KOPT-K1 (cell line): Measurements from ENCODE around the gene UBASH3A.

Experiments used
- H3K27ac ChIP-seq: fragments of 200-600 bp; sonication (generic); 2 replicates; pipeline ENCODE4 v1.5.1; 2016; ENCODE audit warnings: antibody characterized with exemption, mild to moderate bottlenecking, low read depth, low read length; ENCODE audit not compliant: poor library complexity, severe bottlenecking
- H3K36me3 ChIP-seq: fragments of 200-600 bp; sonication (generic); 2 replicates; pipeline ENCODE4 v1.5.1; 2017; ENCODE audit warnings: antibody characterized with exemption, mild to moderate bottlenecking, low read length, moderate library complexity; ENCODE audit not compliant: insufficient read depth
- H3K9me3 ChIP-seq: fragments of 200-600 bp; sonication (generic); 2 replicates; pipeline ENCODE4 v1.5.1; 2017; ENCODE audit warnings: antibody characterized with exemption, low read length, mild to moderate bottlenecking; ENCODE audit not compliant: insufficient read depth, poor library complexity, severe bottlenecking

UBASH3A gene

DNA sequence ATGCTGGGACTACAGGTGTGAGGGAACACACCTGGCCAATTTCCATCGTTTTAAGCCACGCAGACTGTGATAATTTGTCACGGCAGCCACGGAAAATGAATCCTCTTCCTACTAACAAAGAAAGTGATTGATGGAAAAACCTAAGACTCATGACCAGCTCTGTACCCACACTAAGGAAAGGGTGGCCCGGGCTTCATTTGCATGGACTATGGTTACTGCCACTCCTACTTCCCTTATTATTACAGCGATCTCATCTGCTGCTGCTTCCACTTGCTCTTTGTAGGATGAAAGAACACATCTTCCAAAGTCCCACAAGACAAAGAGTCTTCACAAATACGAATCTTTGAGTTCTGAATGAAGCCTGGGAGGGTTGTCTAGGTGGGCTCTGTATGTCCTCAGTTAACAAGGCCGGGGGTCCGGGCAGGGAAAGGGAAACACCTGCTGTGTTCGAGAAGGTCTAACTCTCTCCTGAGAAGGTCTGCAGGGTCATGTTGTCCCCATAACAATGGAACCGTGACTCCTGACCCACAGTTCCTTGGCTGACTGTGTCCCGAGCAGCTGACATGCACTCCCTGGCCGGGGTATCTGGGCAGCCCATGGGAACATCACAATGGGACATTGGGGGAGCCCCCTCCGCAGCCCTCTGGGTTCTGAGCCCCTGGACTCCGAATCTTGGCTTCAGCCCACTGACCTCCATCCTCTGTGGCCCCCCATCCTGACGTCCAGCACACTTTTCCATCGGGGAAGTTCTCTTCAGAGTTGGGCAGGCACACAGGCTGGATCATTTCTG lies 24.1 kb upstream of the UBASH3A start:
- Histone ChIP-seq H3K9me3 (peaks cover 11% of the 10 kb centered on the region), H3K27ac (no peak overlapping the region), H3K36me3 (no peaks in the 10 kb centered on the region)

DNA sequence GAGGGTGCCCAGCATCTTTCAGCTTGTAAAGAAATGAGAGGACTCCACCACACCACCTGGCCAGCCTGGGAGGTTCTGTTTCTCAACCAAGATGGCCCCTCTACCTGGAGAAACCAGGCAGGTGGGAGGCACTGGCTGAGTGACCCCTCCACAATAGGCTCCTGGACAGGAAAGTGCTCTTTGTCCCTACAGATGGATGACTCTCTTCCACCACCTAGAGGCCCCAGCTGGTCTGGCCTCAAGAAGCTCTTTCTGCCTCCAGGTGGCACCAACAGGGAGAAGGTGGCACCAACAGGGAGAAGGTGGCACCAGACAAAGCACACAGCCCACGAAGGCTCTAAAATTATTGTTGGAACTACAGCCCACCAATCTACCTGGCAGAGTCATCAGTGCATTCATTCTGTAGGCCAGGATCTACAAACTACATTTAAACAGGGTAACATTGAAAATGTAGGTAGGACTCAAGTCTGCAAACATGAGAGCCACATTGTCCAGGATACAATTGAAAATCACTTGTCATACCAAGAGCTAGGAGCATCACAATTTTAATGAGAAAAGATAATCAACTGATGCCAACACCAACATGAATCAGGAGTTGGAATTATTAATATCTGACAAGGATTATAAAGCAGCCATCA lies 22.2 kb upstream of the UBASH3A start:
- Histone ChIP-seq H3K36me3 (no peaks in the 10 kb centered on the region), H3K9me3 (peaks cover 11% of the 10 kb centered on the region), H3K27ac (no peak overlapping the region)

DNA sequence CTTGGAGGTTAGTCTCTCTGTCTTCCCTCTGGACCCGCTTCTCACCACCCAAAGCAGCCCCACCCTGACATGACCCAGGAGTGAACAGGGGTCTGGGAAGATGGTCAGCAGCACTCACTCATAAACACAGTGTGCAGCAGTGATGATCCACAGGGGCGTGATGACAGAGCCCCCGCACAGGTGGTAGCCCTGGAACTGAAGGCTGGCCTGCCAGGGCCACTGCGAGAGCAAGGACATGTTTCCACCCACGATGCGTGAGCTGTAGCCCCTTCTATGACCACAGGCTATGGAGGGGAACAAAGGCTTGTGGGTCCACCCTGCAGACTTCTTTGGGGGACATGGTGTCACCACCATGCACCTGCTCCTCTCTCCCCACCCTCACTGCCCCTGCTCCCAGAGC lies 20.8 kb upstream of the UBASH3A start:
- no peak overlapping the region for H3K27ac ChIP-seq

DNA sequence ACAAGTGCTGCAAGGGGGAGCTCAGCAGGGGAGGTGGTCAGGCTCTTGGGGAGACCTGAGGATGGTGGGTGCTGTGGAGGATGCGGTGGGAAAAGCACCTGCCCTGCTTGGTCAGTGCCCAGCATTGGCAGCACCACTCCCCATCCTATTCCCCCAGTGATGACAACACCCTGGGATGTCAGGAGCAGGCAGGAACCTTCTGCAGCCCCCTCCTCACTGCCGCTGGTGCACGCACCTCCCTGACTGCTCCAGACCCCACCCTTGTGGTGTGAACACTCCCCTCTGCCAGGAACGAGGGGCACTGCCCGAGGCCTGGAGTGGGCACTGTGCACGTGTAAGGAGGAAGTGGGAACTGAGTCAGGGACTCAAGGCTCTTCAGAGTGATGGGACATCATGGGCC lies 20.4 kb upstream of the UBASH3A start:
- Histone ChIP-seq H3K36me3 (no peaks in the 10 kb centered on the region), H3K27ac (no peak overlapping the region), H3K9me3 (peaks cover 11% of the 10 kb centered on the region)

More for the DNA sequence above, 20.8 kb upstream of the UBASH3A start:
- Histone ChIP-seq H3K9me3 (peaks cover 11% of the 10 kb centered on the region), H3K36me3 (no peaks in the 10 kb centered on the region)

DNA sequence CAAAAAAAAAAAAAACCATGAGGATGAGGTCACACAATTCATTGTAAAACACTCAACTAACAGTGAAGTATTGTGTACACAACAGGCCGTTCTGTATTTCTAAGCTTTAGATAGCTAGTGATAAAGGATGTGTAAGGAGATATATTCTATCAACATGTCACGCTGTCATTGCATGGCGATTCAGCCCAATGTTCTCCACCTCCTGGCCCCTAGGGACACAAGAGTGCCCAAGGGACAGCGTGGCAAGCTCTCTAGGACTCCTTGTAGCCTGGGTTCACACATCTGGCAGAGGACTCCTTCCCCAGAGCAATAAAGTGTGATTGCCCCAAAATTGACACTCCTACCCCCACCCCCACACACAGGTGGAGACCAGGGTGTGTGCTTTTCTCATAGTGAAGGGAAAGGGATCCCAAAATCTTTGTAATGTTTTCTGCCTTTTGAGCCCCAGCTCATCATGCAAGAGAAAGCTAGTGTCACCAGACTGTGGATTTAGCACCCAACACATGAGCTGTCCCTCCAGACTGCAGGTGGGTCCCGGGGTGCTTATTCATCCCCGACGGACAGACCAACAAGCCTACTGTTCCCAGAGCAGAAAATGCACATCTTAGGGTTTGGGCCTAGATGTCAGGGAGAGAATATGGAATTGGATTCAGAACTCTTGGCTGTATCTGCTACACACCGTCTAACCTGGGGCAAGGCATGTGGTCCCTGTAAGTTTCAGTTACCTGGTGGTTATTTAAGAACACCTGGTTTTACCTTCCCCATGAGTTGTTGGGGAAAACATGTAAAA lies 19.4 kb upstream of the UBASH3A start:
- H3K9me3 ChIP-seq, result peaks cover 11% of the 10 kb centered on the region

DNA sequence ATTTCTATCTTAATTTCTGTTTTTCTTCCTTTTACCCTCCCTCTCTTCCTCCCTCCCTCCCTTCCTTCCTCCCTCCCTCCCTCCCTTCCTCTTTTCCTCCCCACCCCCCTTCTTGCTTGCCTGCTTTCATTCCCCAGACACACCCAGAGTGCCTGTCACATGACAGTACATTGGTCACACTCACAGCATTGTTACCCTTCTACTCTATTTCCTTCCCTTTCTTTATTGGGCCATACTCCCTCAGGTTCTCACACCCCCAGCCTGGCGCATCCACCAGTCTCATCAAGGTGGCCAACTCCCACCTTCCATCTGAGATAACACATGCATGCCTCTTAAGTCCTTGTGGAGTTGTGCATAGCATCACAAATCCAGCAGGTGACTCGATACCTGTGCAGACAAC lies 18.7 kb upstream of the UBASH3A start:
- Histone ChIP-seq H3K27ac (no peak overlapping the region), H3K9me3 (peaks cover 11% of the 10 kb centered on the region), H3K36me3 (no peaks in the 10 kb centered on the region)

More for the DNA sequence above, 19.4 kb upstream of the UBASH3A start:
- Histone ChIP-seq H3K27ac (peak overlapping the region; percentile 27), H3K36me3 (no peaks in the 10 kb centered on the region)

DNA sequence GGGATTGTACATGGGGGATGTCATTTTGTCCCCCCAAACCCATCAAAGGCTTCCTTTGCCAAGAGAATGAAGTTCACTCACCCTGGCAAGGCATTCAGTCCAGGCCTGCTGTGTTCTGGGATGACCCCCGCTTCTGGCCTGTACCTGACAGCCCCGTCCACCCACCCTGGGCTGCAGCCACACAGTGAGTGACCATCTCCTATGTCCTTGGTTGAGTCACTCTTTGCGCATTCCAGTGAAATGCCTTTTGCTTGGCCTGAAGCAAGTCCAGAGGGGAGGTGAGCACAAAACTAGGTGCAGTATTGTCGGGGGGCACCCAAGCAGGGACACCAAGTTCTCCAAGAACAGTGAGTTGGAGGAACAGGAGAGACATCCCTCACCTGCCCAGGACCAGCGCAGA lies 18.1 kb upstream of the UBASH3A start:
- H3K27ac ChIP-seq, result no peak overlapping the region

DNA sequence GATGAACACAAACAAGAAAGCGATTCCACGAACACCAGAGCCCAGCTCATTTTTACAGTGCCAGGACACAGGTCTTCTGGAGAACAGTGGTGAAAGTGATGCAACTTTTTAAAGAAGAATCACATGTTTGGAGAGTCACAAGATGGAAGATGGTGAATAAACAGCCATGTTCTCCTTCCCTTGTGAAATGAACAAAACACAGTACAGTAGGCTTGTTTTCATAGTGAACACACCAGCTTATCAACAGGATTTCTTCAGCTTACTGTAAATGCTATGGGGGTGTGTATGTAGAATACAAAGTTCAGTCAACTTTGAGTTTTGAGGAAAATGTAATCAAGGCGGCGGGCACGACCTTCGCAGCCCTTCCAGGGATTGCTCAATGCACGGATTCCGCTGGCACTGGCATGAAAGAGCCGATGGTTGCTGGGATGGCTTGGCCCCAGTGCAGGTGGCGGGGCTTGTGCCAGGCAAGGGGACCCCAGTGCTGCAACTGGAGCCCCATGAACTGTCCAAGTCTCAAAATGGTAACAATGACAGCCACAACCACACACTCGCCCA lies 17.6 kb upstream of the UBASH3A start:
- H3K9me3 ChIP-seq, result peaks cover 11% of the 10 kb centered on the region
- H3K36me3 ChIP-seq, result no peaks in the 10 kb centered on the region

More for the DNA sequence above, 18.1 kb upstream of the UBASH3A start:
- Histone ChIP-seq H3K9me3 (peaks cover 11% of the 10 kb centered on the region), H3K36me3 (no peaks in the 10 kb centered on the region)

DNA sequence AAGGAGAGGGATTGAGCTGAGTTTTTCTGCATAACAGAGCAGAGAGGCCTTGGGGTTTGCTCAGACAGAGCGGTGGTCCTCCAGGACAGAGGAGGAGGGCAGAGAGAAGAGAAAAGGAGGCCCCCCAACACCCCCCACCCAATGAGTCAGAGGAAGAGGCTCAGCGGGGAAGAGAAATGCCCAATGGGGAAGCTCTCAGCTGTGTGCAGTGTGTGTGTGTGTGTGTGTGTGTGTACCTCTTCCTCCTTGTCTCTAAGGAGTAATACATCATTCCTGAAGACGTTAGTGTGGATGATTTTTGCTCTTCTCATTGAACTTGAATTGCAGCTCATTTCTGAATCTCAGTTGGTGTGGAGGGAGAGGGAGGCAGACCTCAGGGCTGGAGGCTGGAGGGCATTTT lies 16.5 kb upstream of the UBASH3A start:
- Histone ChIP-seq H3K27ac (peak overlapping the region; percentile 35), H3K9me3 (peaks cover 3% of the 10 kb centered on the region)

More for the DNA sequence above, 17.6 kb upstream of the UBASH3A start:
- H3K27ac ChIP-seq, result no peak overlapping the region

DNA sequence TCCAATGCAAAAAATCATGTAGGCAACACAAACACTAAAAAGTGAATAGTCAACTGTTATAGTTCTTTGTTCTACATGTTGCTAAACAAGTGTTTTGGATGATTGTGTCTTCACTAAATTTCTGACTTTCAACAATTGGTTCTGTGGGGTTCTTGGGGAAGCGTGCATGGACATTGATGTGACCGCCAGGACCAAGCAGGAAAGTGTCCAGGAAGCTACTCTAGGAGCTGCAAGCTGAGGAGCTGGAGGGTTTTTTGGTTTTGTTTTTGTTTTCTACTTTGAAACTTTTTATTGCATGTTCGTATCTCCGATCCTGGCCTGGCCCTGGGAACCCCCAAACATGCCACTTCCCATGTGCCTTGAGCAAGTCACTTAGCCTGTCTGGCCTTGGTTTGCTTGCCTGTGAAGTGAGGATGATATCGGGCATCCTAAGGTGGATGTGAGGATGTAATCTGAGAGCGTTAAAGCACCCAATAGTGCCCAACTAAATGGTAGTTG lies 15.8 kb upstream of the UBASH3A start:
- no peak overlapping the region for H3K27ac ChIP-seq
- H3K36me3 ChIP-seq, result no peaks in the 10 kb centered on the region
- no peaks in the 10 kb centered on the region for H3K9me3 ChIP-seq

More for the DNA sequence above, 16.5 kb upstream of the UBASH3A start:
- H3K36me3 ChIP-seq, result no peaks in the 10 kb centered on the region

DNA sequence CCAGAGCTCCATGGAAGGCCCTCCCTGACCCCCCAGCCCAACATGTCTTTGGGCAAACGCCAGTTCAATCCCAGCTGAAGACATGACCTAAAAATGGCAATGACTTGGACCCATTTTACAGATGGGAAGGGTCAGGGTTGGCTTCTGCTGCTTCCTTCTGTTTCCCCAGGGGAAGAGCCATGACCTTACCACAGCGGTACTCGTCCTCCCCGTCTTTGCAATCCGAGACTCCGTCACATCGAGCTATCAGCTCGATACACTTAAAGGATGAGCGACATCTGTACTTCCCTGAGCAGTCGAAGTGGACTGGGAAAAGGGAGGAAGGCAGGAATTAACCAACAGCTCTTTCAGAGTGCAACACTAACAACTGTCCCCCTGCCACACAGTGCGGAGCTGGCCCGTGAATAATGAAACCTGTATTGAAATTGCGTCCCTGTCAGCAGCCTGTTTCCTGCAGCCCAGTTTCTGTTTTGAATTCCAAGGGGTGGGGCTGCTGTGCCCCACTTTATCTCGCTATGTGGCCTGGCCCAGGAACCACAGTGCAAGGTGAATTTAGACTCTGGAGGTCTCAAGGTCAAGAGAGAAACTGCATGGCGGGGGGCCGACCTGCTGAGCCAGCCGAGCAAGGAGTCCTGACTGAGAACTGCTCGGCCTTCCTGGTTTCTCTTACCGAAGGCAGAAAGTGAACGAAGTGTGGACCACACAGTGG lies 14.8 kb upstream of the UBASH3A start:
- H3K27ac ChIP-seq, result peak overlapping the region; percentile 51
- H3K36me3 ChIP-seq, result no peaks in the 10 kb centered on the region
- H3K9me3 ChIP-seq, result no peaks in the 10 kb centered on the region

DNA sequence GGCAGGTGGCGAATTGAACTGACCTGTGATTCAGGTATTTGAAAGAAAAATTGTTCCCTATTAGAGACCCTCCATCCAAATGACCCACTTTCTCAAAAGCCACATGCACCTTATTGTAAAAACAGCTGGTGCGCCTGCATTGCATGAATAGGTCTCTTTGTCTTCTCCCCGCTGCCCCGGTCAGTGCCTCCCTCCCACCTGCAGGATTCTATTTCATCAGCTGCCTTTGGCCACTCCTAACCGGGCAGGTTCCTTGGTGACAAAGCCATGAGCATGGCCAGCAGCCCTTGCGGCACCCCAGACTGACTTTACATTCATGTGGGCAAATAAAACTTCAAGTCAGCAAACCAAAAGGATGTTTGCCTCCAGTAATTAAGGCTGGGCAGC lies 14.3 kb upstream of the UBASH3A start:
- no peaks in the 10 kb centered on the region for H3K36me3 ChIP-seq
- H3K9me3 ChIP-seq, result no peaks in the 10 kb centered on the region
- H3K27ac ChIP-seq, result peak overlapping the region; percentile 51

DNA sequence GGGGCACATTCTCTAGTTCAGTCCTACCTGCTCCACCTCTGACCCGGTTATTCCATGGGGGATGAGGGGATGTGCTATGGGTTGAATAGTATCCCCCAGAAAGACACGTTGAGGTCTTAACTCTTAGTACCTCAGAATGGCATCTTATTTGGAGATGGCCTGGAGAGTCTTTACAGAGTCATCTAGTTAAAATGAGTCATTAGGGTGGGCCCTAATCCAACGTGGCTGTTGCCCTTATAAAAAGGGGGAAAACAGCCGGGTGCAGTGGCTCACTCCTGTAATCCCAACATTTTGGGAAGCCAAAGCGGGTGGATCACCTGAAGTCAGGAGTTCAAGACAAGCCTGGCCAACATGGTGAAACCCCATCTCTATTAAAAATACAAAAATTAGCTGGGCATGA lies 13.5 kb upstream of the UBASH3A start:
- H3K36me3 ChIP-seq, result no peaks in the 10 kb centered on the region
- peak overlapping the region; percentile 51 for H3K27ac ChIP-seq
- no peaks in the 10 kb centered on the region for H3K9me3 ChIP-seq

DNA sequence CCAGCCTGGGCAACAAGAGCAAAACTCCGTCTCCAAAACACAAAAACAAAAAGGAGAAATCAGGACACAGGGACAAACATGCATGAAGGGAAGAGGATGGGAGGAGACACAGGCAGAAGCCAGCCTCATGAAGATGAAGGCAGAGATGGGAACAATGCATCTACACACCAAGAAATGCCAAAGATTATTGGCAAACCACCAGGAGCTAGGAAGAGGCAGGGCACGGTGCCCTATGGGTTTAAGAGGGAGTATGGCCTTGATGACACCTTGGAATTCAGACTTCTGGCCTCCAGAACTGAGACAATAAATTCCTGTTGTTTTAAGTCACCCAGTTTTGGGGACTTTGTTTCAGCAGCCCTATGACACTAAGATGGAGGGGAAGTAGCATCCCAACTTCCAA lies 13.0 kb upstream of the UBASH3A start:
- Histone ChIP-seq H3K9me3 (no peaks in the 10 kb centered on the region), H3K36me3 (no peaks in the 10 kb centered on the region), H3K27ac (no peak overlapping the region)
